Measurements from ENCODE around the gene CDH4.

DNA sequence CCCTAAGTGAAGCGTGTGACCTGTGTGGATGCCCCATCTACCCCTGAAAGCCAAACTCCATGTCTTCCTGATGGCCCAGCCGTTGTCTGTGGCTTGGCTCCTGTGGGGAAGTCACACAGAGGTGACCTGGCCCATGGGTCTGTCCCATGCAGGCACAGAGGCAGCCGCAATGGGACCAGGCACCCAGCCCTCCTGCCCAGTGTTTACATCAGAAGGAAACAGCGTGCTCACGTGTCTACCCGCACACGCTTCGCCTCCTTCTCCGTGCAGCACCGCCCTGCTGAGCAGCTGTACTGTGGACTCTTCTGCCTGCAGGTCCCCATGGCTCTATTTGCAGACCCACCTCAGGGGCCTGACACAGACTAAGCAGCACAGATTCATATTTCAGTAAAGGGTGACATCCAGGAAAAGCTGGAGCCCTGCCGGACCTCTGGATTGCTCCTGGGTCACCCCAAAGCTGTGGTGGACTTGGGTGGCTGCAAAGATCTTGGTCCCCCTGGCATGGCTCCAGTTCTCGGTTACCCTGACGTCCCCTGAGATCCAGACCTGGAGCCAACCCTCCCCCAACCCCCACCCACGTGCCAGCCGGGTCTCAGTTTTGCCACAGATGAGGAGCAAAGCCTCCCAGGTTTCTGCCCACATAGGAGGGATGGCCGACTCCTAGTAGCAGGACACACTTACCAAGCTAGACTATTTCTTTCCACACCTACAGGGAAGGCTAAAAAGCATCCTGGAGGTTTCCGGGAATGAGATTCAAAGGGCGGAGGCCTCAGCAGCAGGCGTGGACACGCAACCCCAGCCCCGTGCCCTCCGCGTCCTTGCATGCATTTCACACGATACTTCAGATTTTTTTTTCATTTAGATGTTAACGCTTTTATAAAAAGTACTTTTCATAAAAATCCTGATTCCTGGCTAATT is 120.3 kb downstream of the CDH4 start:
- TF ChIP-seq CTCF (IDR thresholded peaks at IDR 0.05), result no peak
- no peak for TF ChIP-seq POLR2A (IDR thresholded peaks at IDR 0.05)
- TF ChIP-seq EP300 (IDR thresholded peaks at IDR 0.05), result no peak

Data from ovary (tissue), 3 donors.